NCI-H1436 treated with DMSO at 0.1 percent for 48 hours (cell line): Measurements from ENCODE around the gene NDUFB8.

ENCODE experiments used
- DNase-seq: peaks from one replicate; lab custom pipeline; 2025; lab: John Stamatoyannopoulos, UW

Gene NDUFB8

GRCh38 chr10:100507357-100507732, 22.3 kb downstream of the NDUFB8 start:
- DNase-seq = no peak

GRCh38 chr10:100506596-100507356, 22.9 kb downstream of the NDUFB8 start:
- DNase-seq = no peak

GRCh38 chr10:100505164-100505563, 24.5 kb downstream of the NDUFB8 start:
- DNase-seq = no peak

- DNase-seq = no peak
These were observed 25.6 kb downstream of the NDUFB8 start for GRCh38 chr10:100504096-100504495.

GRCh38 chr10:100502926-100503494, 26.7 kb downstream of the NDUFB8 start:
- DNase-seq = no peak

GRCh38 chr10:100501423-100501822, 28.2 kb downstream of the NDUFB8 start:
- DNase-seq = no peak

GRCh38 chr10:100498059-100498458, 31.6 kb downstream of the NDUFB8 start:
- no peak for DNase-seq

- no peak for DNase-seq
These were observed 33.1 kb downstream of the NDUFB8 start for GRCh38 chr10:100496567-100496966.

GRCh38 chr10:100490531-100490930, 39.1 kb downstream of the NDUFB8 start:
- no peak for DNase-seq

- no peak for DNase-seq
These were observed 40.3 kb downstream of the NDUFB8 start for GRCh38 chr10:100489396-100489795.

GRCh38 chr10:100487529-100487928, 42.1 kb downstream of the NDUFB8 start:
- DNase-seq = no peak

GRCh38 chr10:100485801-100486495, 43.7 kb downstream of the NDUFB8 start:
- DNase-seq = no peak

- DNase-seq = no peak
These were observed 44.3 kb downstream of the NDUFB8 start for GRCh38 chr10:100485366-100485765.

- DNase-seq = no peak
These were observed 45.6 kb downstream of the NDUFB8 start for GRCh38 chr10:100483876-100484666.

GRCh38 chr10:100482834-100483185, 46.9 kb downstream of the NDUFB8 start:
- DNase-seq = no peak

- no peak for DNase-seq
These were observed 47.4 kb downstream of the NDUFB8 start for GRCh38 chr10:100482181-100482833.

GRCh38 chr10:100481462-100482081, 48.1 kb downstream of the NDUFB8 start:
- peak; percentile 45 for DNase-seq

- DNase-seq = no peak
These were observed 49.7 kb downstream of the NDUFB8 start for GRCh38 chr10:100480002-100480401.

- DNase-seq = no peak
These were observed 50.6 kb downstream of the NDUFB8 start for GRCh38 chr10:100479037-100479436.

- DNase-seq = no peak
These were observed 51.7 kb downstream of the NDUFB8 start for GRCh38 chr10:100477970-100478369.
